SK-N-SH (cell line): ENCODE results near the gene BTBD9. TPM values are rescaled to one million over a fixed set of nuclear protein-coding genes. Genes with fewer than 3 reads are reported as not detected.

Source experiments
- CTCF ChIA-PET: fragments of 300-600, 350-600 bp; formaldehyde crosslinking; extraction: SDS; loops from one replicate; lab custom pipeline; 2021; lab: Yijun Ruan, JAX
- POLR2A ChIA-PET: fragments of 350-600 bp; sonication (Branson Sonifier 250); formaldehyde crosslinking; extraction: SDS; loops from one replicate; lab custom pipeline; 2020; ENCODE audit warnings: antibody characterized with exemption, inconsistent platforms; lab: Yijun Ruan, JAX
- DNase-seq: peaks from one replicate; pipeline ENCODE4 v3.0.0; 2012
- H2AFZ ChIP-seq: fragments of 200-600 bp; sonication (generic); 2 replicates; pipeline ENCODE4 v1.8.1; 2016; ENCODE audit warnings: antibody characterized with exemption, mild to moderate bottlenecking, low read depth
- H3F3A ChIP-seq: fragments of 200-600 bp; sonication (generic); replicated peaks from 2 replicates; pipeline ENCODE3; 2016; ENCODE audit warnings: antibody characterized with exemption, mild to moderate bottlenecking; ENCODE audit not compliant: insufficient read depth
- H3K27ac ChIP-seq, 2 experiments: fragments of 200-500 bp in 1 of 2; fragments of 200-600 bp in 1 of 2; sonication (Bioruptor generic) in 1 of 2; sonication (generic), shearing (Covaris generic) in 1 of 2; 2 replicates each; pipeline versions ENCODE4 v1.5.1 to v1.6.1; 2014 to 2016; ENCODE audit warnings: low read depth in 2 of 2, inconsistent platforms in 1 of 2, low read length in 1 of 2, mild to moderate bottlenecking in 1 of 2, mixed read lengths in 1 of 2
- H3K27me3 ChIP-seq: fragments of 200-600 bp; sonication (generic), shearing (Covaris generic); 2 replicates; pipeline ENCODE4 v1.6.1; 2016; ENCODE audit warnings: mixed run types; ENCODE audit not compliant: insufficient read depth
- H3K36me3 ChIP-seq, 2 experiments: fragments of 200-500 bp in 1 of 2; fragments of 200-600 bp in 1 of 2; sonication (Bioruptor generic) in 1 of 2; sonication (generic) in 1 of 2; replicated peaks in 1 of 2; 2 replicates each; pipeline versions ENCODE3 to v1.5.1; 2014 to 2016; ENCODE audit warnings: low read length in 1 of 2, mild to moderate bottlenecking in 1 of 2; ENCODE audit not compliant: insufficient read depth in 2 of 2, control insufficient read depth in 1 of 2
- H3K4me1 ChIP-seq, 2 experiments: fragments of 200-500 bp in 1 of 2; fragments of 200-600 bp in 1 of 2; sonication (Bioruptor generic) in 1 of 2; sonication (generic), shearing (Covaris generic) in 1 of 2; 2 replicates each; pipeline versions ENCODE4 v1.5.1 to v1.6.1; 2014 to 2016; ENCODE audit warnings: low read depth in 1 of 2, low read length in 1 of 2, mixed run types in 1 of 2; ENCODE audit not compliant: insufficient read depth in 2 of 2, control insufficient read depth in 1 of 2
- H3K4me2 ChIP-seq: fragments of 200-600 bp; sonication (generic), shearing (Covaris generic); 2 replicates; pipeline ENCODE4 v1.6.1; 2017; ENCODE audit warnings: mixed run types
- H3K4me3 ChIP-seq, 2 experiments: fragments of 200-500 bp in 1 of 2; fragments of 200-600 bp in 1 of 2; sonication (Bioruptor generic) in 1 of 2; sonication (generic), shearing (Covaris generic) in 1 of 2; 2 replicates each; pipeline versions ENCODE4 v1.5.1 to v1.8.1; 2014 to 2016; ENCODE audit warnings: low read depth in 2 of 2, inconsistent platforms in 1 of 2, low read length in 1 of 2, mild to moderate bottlenecking in 1 of 2, mixed read lengths in 1 of 2, moderate library complexity in 1 of 2
- H3K79me2 ChIP-seq: fragments of 200-600 bp; sonication (generic); 2 replicates; pipeline ENCODE4 v1.8.1; 2017; ENCODE audit warnings: mild to moderate bottlenecking; ENCODE audit not compliant: insufficient read depth
- H3K9ac ChIP-seq: fragments of 200-600 bp; sonication (generic); 2 replicates; pipeline ENCODE4 v1.6.1; 2017; ENCODE audit warnings: mixed run types
- H3K9me2 ChIP-seq: fragments of 200-600 bp; sonication (generic); 2 replicates; pipeline ENCODE4 v1.6.1; 2017; ENCODE audit warnings: mixed run types
- H3K9me3 ChIP-seq: fragments of 200-600 bp; sonication (generic); 2 replicates; pipeline ENCODE4 v1.6.1; 2017; ENCODE audit warnings: mixed run types, mild to moderate bottlenecking, moderate library complexity
- H4K20me1 ChIP-seq: fragments of 200-600 bp; sonication (generic); 2 replicates; pipeline ENCODE4 v1.6.1; 2017; ENCODE audit warnings: mild to moderate bottlenecking, mixed run types; ENCODE audit not compliant: insufficient read depth
- CTCF ChIP-seq: fragments of 200-600 bp; sonication (generic); IDR thresholded peaks from 2 replicates; pipeline ENCODE4 v1.6.1; 2017; ENCODE audit warnings: antibody characterized with exemption, mild to moderate bottlenecking, moderate library complexity
- ELF1 ChIP-seq: IDR thresholded peaks from 2 replicates; pipeline ENCODE4 v1.4.0; 2012
- EP300 ChIP-seq, 2 experiments: IDR thresholded peaks; 2 replicates each; pipeline versions ENCODE4 v1.4.0 to v1.6.1; 2012; ENCODE audit warnings: borderline replicate concordance in 1 of 2, low read depth in 1 of 2, low read length in 1 of 2
- EZH2phosphoT487 ChIP-seq: fragments of 200-600 bp; sonication (generic); IDR thresholded peaks from 2 replicates; pipeline ENCODE4 v1.6.1; 2017; ENCODE audit warnings: low read depth, mixed run types, mild to moderate bottlenecking, antibody characterized with exemption, moderate library complexity, borderline replicate concordance
- FOSL2 ChIP-seq: IDR thresholded peaks from 2 replicates; pipeline ENCODE4 v1.4.0; 2012; ENCODE audit warnings: low read depth, mild to moderate bottlenecking, moderate library complexity, borderline replicate concordance
- FOXJ3 ChIP-seq: sonication (generic); formaldehyde crosslinking; IDR thresholded peaks from 2 replicates; pipeline ENCODE4 v1.5.1; 2020; ENCODE audit warnings: mild to moderate bottlenecking, missing genetic modification reagents
- FOXM1 ChIP-seq: IDR thresholded peaks from 2 replicates; pipeline ENCODE4 v1.4.0; 2012; ENCODE audit warnings: low read depth, mild to moderate bottlenecking
- GATA2 ChIP-seq: sonication (generic); formaldehyde crosslinking; IDR thresholded peaks from 2 replicates; pipeline ENCODE4 v1.5.0; 2020; ENCODE audit warnings: mild to moderate bottlenecking, missing genetic modification reagents
- MAX ChIP-seq: IDR thresholded peaks from 2 replicates; pipeline ENCODE4 v1.4.0; 2012; ENCODE audit warnings: low read depth
- MEF2A ChIP-seq: IDR thresholded peaks from 2 replicates; pipeline ENCODE4 v1.4.0; 2012; ENCODE audit warnings: low read depth, borderline replicate concordance
- MXI1 ChIP-seq: IDR thresholded peaks from 2 replicates; pipeline ENCODE4 v1.6.1; 2012; ENCODE audit warnings: mild to moderate bottlenecking, low read depth, low read length, improper control_type of control experiment
- NFIC ChIP-seq: IDR thresholded peaks from 2 replicates; pipeline ENCODE4 v1.4.0; 2012; ENCODE audit warnings: borderline replicate concordance
- PBX3 ChIP-seq: IDR thresholded peaks from 2 replicates; pipeline ENCODE4; 2012
- POLR2AphosphoS5 ChIP-seq: IDR thresholded peaks from 2 replicates; pipeline ENCODE4 v1.6.1; 2012; ENCODE audit warnings: low read depth, low read length
- RAD21 ChIP-seq: IDR thresholded peaks from 2 replicates; pipeline ENCODE4 v1.6.1; 2012; ENCODE audit warnings: mild to moderate bottlenecking, low read length
- RCOR1 ChIP-seq: fragments of 150-350 bp; IDR thresholded peaks from 2 replicates; pipeline ENCODE4 v1.6.1; 2017; ENCODE audit warnings: antibody characterized with exemption, low read length
- REST ChIP-seq: IDR thresholded peaks from 2 replicates; pipeline ENCODE4 v1.6.1; 2012; ENCODE audit warnings: mild to moderate bottlenecking, low read depth, low read length, moderate library complexity
- SMC3 ChIP-seq: IDR thresholded peaks from 2 replicates; pipeline ENCODE4 v1.6.1; 2012; ENCODE audit warnings: low read depth, low read length, improper control_type of control experiment
- TCF12 ChIP-seq: IDR thresholded peaks from 2 replicates; pipeline ENCODE4 v1.4.0; 2012
- YY1 ChIP-seq: IDR thresholded peaks from 2 replicates; pipeline ENCODE4 v1.4.0; 2012; ENCODE audit warnings: low read depth, mild to moderate bottlenecking
- ZBTB33 ChIP-seq: IDR thresholded peaks from 2 replicates; pipeline ENCODE4 v1.4.0; 2012; ENCODE audit warnings: low read depth, borderline replicate concordance
- polyA plus RNA-seq, 3 experiments: library from polyadenylated mRNA; depleted of rRNA; stranded (reverse); fragments of >200 nt; gene quantifications; 2 replicates each; pipeline ENCODE4 v1.2.3, GENCODE V29; 2012

BTBD9 gene
- polyA plus RNA-seq, 1 of the 3 experiments (the other 2 are of a cell fraction), result 2.2 TPM

GRCh38 chr6:38307740-38308139 lies 332.0 kb downstream of the BTBD9 start:
- no peaks in the 10 kb centered on the region for H3K9me3 ChIP-seq
- no peaks in the 10 kb centered on the region for H4K20me1 ChIP-seq
- no peak overlapping the region for H3K4me2 ChIP-seq
- peak; percentile 26 for DNase-seq
- H3K4me1 ChIP-seq, result peaks cover 10 to 15% of the 10 kb centered on the region in 2 experiments; a peak in 3 of 4 replicates
- H2AFZ ChIP-seq, result no peak overlapping the region
- peak; percentile 67 for TF ChIP-seq GATA2 (CRISPR knock-in tag)
- no peak for TF ChIP-seq FOXJ3 (CRISPR knock-in tag)
- peak; percentile 47; the same call in 1 of the 2 replicates for TF ChIP-seq RCOR1
- TF ChIP-seq, all 33 proteins: peak for 2
- H3K9me2 ChIP-seq, result no peaks in the 10 kb centered on the region
- no peak overlapping the region for H3K4me3 ChIP-seq
- H3K27me3 ChIP-seq, result no peaks in the 10 kb centered on the region
- H3K79me2 ChIP-seq, result no peaks in the 10 kb centered on the region
- H3K9ac ChIP-seq, result no peak overlapping the region
- peak overlapping the region in 1 of 2 experiments; percentile 59; a peak in 2 of 4 replicates for H3K27ac ChIP-seq
- H3K36me3 ChIP-seq, result no peaks in the 10 kb centered on the region
- no peaks in the 10 kb centered on the region for H3F3A ChIP-seq
- ChIA-PET POLR2A (no interaction called here), CTCF (no interaction called here)

GRCh38 chr6:38306931-38307330 lies 332.8 kb downstream of the BTBD9 start:
- no peaks in the 10 kb centered on the region for H3K9me2 ChIP-seq
- no peaks in the 10 kb centered on the region for H3K79me2 ChIP-seq
- no peak overlapping the region for H3K9ac ChIP-seq
- no peaks in the 10 kb centered on the region for H3K9me3 ChIP-seq
- TF ChIP-seq FOXM1 (no peak), FOXJ3 (CRISPR knock-in tag) (no peak), EP300 (IDR thresholded peaks at IDR 0.05; ENCODE audit: borderline replicate concordance in 1 of 2, low read depth in 1 of 2, low read length in 1 of 2) (no peak), ELF1 (no peak), RCOR1 (no peak), FOSL2 (no peak), MAX (no peak), REST (no peak), ZBTB33 (no peak), CTCF (no peak), RAD21 (no peak), MXI1 (no peak), POLR2AphosphoS5 (no peak), EZH2phosphoT487 (no peak), YY1 (no peak), NFIC (no peak), TCF12 (no peak), SMC3 (no peak), PBX3 (no peak), MEF2A (no peak)
- H3K4me2 ChIP-seq, result no peak overlapping the region
- no peak for DNase-seq
- no peaks in the 10 kb centered on the region for H3K36me3 ChIP-seq
- H3K4me1 ChIP-seq, result peaks cover 10 to 15% of the 10 kb centered on the region in 2 experiments; a peak in 3 of 4 replicates
- H3K27me3 ChIP-seq, result no peaks in the 10 kb centered on the region
- ChIA-PET CTCF (no interaction called here), POLR2A (no interaction called here)
- H3K4me3 ChIP-seq, result no peak overlapping the region
- peak overlapping the region in 1 of 2 experiments; percentile 59; a peak in 2 of 4 replicates for H3K27ac ChIP-seq
- H4K20me1 ChIP-seq, result no peaks in the 10 kb centered on the region
- H3F3A ChIP-seq, result no peaks in the 10 kb centered on the region
- H2AFZ ChIP-seq, result no peak overlapping the region
